WI38 (cell line): Measurements from ENCODE around the gene PLEKHF1.
"Not testable (repeated sequence)": the region's sequence is repeated elsewhere in the genome, so short reads cannot be mapped to it uniquely, and the experiment has no call there.

Source experiments
- H3K4me3 ChIP-seq: 2 replicates; pipeline ENCODE4 v1.5.1; 2011; ENCODE audit warnings: low read depth, mild to moderate bottlenecking, control low read depth, low read length
- CTCF ChIP-seq: IDR thresholded peaks from 2 replicates; pipeline ENCODE4 v1.5.1; 2012; ENCODE audit warnings: low read depth, mild to moderate bottlenecking, control low read depth, low read length

PLEKHF1 gene

GRCh38 chr19:29705706-29706105 lies 40.4 kb downstream of the PLEKHF1 start:
- TF ChIP-seq CTCF: no peak
- H3K4me3 ChIP-seq: no peak overlapping the region

- TF ChIP-seq CTCF: no peak
- H3K4me3 ChIP-seq: no peak overlapping the region
Observed at GRCh38 chr19:29706635-29707034, 41.4 kb downstream of the PLEKHF1 start.

GRCh38 chr19:29708554-29709439 lies 43.5 kb downstream of the PLEKHF1 start:
- TF ChIP-seq CTCF: no peak
- no peak overlapping the region for H3K4me3 ChIP-seq

- not testable (repeated sequence) for H3K4me3 ChIP-seq
Observed at GRCh38 chr19:29709440-29709798, 44.2 kb downstream of the PLEKHF1 start.

- TF ChIP-seq CTCF: no peak
Observed at GRCh38 chr19:29711584-29712132, 46.4 kb downstream of the PLEKHF1 start.

GRCh38 chr19:29712744-29713516 lies 47.7 kb downstream of the PLEKHF1 start:
- TF ChIP-seq CTCF: no peak

More at GRCh38 chr19:29711584-29712132, 46.4 kb downstream of the PLEKHF1 start:
- no peak overlapping the region for H3K4me3 ChIP-seq

GRCh38 chr19:29714371-29714952 lies 49.2 kb downstream of the PLEKHF1 start:
- H3K4me3 ChIP-seq: peak overlapping the region; percentile 85
- TF ChIP-seq CTCF: no peak

More at GRCh38 chr19:29712744-29713516, 47.7 kb downstream of the PLEKHF1 start:
- no peak overlapping the region for H3K4me3 ChIP-seq
